Thoracic aorta (tissue), 2 donors: ENCODE results near the gene PTMA. TPM values are rescaled to one million over a fixed set of nuclear protein-coding genes. Genes with fewer than 3 reads are reported as not detected.

ENCODE experiments used
- ATAC-seq: fragments of 150-250 bp; one replicate; pipeline ENCODE4 v1.8.0; 2017; ENCODE audit warnings: low read depth; ENCODE audit not compliant: insufficient number of reproducible peaks, low FRiP score
- DNase-seq: peaks from one replicate; pipeline ENCODE4 v3.0.0-alpha.2; 2020; ENCODE audit warnings: low spot score
- H3K27ac ChIP-seq, 2 donors: fragments of 200-600 bp; sonication (generic); 1 replicate in 1 of 2; 2 replicates in 1 of 2; pipeline ENCODE4 v1.5.1; 2016; ENCODE audit warnings: mild to moderate bottlenecking in 2 of 2, moderate library complexity in 2 of 2
- H3K27me3 ChIP-seq: fragments of 200-600 bp; sonication (generic); replicated peaks from 2 replicates; pipeline ENCODE4 v1.6.0; 2016; ENCODE audit warnings: mild to moderate bottlenecking; ENCODE audit not compliant: insufficient read depth
- H3K36me3 ChIP-seq: fragments of 200-600 bp; sonication (generic); one replicate; pipeline ENCODE4 v1.5.1; 2016
- H3K4me1 ChIP-seq, 2 donors: fragments of 200-600 bp; sonication (generic); 1 replicate in 1 of 2; 2 replicates in 1 of 2; pipeline versions ENCODE4 v1.5.1 to v1.6.0; 2016; ENCODE audit warnings: low read depth in 2 of 2, mild to moderate bottlenecking in 1 of 2; ENCODE audit not compliant: control insufficient read depth in 1 of 2
- H3K4me3 ChIP-seq: fragments of 200-600 bp; sonication (generic); 2 replicates; pipeline ENCODE4 v1.5.1; 2016; ENCODE audit warnings: mild to moderate bottlenecking
- H3K9me3 ChIP-seq: fragments of 200-600 bp; sonication (generic); 2 replicates; pipeline ENCODE4 v1.5.1; 2016
- CTCF ChIP-seq: fragments of 200-600 bp; sonication (generic); IDR thresholded peaks from one replicate; pipeline ENCODE4 v1.5.1; 2019; ENCODE audit warnings: antibody characterized with exemption
- total RNA-seq, 2 donors: library from RNA; depleted of rRNA; stranded (reverse); fragments of >200 nt; gene quantifications; one replicate each; pipeline versions ENCODE4 v1.1.0 to v1.2.3, GENCODE V29; 2016

Gene PTMA
- total RNA-seq, 2 donors from 2014 or later: 700 to 1,022 TPM

DNA sequence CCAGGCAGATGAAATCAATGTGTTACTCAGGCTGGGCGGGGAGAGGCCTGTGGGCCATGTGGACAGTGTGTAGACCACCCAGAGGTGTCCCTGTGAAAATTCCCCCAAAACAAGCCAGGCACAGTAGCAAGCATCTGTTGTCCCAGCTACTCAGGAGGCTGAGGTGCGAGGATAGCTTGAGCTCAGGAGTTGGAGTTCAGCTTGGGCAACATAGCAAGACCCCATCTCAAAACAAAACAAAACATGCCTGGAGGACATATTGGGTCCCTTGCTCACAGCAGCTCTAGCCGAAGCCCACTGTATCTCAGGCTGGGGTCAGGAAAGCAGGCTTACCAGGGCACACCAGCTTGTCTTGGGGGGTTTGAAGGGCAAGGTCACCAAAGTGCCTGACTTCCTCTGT lies 4.3 kb upstream of the PTMA start:
- H3K4me1 ChIP-seq: peaks cover 12 to 23% of the 10 kb centered on the region in 2 donors

DNA sequence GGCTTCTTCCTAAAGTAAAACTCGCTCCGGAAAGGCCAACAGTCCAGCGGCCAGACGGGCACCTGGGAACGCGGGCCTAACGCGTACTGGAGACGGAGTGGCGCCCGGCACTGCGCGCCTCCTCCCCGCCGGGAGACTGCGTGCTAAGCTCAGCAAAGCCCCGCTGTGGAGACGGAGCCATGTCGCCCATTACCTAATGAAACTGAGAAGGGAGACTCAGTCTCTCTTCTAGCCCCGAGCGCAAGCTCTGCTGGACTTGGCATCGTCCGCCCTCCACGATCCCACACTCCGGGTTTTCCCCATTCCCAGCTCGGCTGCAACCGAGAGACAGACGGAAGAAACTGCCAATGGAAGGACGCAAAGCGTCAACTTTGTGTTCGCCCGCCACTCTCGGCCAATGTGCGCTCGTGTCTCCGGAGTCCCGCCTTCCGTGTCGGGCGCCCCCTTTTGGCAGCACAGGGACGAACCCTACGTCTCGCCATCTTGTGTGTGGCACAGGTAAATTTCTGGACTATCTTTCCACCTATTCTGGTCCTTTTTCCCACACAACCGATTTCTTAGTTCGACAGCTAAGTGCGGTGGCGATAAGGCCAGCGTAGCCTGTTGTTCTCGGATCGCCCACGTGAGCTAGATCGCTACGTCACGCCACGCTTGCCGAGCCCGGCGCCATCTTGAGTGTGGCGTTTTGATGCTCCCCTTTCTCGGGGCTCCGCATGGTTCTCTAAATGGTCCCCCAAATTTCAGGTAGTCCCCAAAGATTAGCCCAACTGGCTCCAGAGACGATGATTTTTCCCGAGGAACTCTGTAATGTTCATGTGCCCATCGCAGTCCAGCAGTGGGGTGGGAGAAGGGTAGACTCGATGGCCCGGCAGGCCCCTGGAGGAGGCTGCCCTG lies 1.3 kb upstream of the PTMA start:
- DNase-seq (peak; percentile 89), ATAC-seq (peak; percentile 44)
- Histone ChIP-seq H3K27me3 (no peaks in the 10 kb centered on the region), H3K9me3 (no peaks in the 10 kb centered on the region), H3K36me3 (peaks cover 1% of the 10 kb centered on the region), H3K27ac (peak overlapping the region; percentile 96 to 100), H3K4me1 (peaks cover 16 to 29% of the 10 kb centered on the region in 2 donors), H3K4me3 (peak overlapping the region; percentile 92)
- TF ChIP-seq CTCF: peak; percentile 51

More for the DNA sequence above, 4.3 kb upstream of the PTMA start:
- Histone ChIP-seq H3K9me3 (no peaks in the 10 kb centered on the region), H3K4me3 (no peak overlapping the region), H3K27me3 (no peaks in the 10 kb centered on the region), H3K36me3 (no peaks in the 10 kb centered on the region), H3K27ac (no peak overlapping the region)
- ATAC-seq: no peak
- TF ChIP-seq CTCF: no peak
- no peak for DNase-seq

- Histone ChIP-seq H3K27ac (peak overlapping the region; percentile 96 to 100), H3K27me3 (no peaks in the 10 kb centered on the region), H3K9me3 (no peaks in the 10 kb centered on the region), H3K4me1 (peaks cover 16 to 33% of the 10 kb centered on the region in 2 donors), H3K36me3 (peaks cover 6% of the 10 kb centered on the region), H3K4me3 (peak overlapping the region; percentile 92)
- ATAC-seq (no peak), DNase-seq (no peak)
- no peak for TF ChIP-seq CTCF
These were observed 749 bp upstream of the PTMA start for GRCh38 chr2:231707625-231707926.

DNA sequence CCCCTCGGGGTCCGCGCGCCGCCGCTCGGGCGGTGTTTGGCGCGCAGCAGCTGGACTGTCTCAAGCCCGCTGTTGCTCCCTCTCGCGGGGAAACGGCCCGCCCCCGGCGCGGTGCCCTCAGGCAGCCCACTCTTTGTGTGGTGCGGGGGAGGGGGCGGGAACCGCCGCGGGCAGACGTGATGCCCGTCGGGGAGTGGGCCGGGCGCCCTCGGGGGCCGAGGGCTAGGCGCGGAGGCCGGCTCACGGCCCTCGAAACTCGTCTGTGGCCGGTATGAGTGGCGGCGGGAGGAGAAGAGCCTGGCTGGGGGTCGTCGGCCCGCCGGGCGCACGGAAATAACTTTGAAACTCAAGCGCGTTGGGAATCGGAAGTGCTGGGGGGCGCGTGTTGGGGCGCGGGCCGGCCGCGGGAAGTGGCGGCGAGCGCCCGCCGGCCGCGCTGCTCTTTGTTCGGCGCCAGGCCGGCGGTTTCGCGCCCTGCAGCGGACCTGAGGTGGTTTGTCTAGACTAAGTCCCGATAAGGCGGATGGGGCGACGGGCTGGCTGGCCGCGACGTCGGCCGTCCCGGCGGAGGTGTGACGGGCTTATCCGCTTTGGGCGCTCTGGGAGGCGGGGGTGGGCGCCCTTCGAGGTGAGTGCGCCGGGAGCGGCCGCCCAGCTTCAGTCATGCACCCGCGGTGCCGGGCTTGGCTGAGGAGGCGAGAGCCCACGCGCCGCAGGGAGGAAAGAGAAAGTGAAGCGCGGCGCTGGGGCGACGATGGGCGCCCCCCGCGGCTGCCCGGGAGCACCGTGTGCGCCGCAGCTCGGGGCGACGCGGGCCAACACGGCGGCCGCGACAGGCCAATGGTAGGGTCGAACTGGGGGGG lies 679 bp downstream of the PTMA start:
- peaks cover 16 to 46% of the 10 kb centered on the region in 2 donors for H3K4me1 ChIP-seq
- H3K4me3 ChIP-seq: peak overlapping the region; percentile 92
- peaks cover 9% of the 10 kb centered on the region for H3K36me3 ChIP-seq
- H3K27ac ChIP-seq: peak overlapping the region; percentile 96 to 99
- ATAC-seq (no peak), DNase-seq (no peak)
- no peaks in the 10 kb centered on the region for H3K27me3 ChIP-seq
- no peaks in the 10 kb centered on the region for H3K9me3 ChIP-seq
- TF ChIP-seq CTCF: peak; percentile 7

GRCh38 chr2:231709636-231709980 lies 1.3 kb downstream of the PTMA start:
- H3K4me3 ChIP-seq: peak overlapping the region; percentile 92
- ATAC-seq (no peak), DNase-seq (no peak)
- no peaks in the 10 kb centered on the region for H3K27me3 ChIP-seq
- peaks cover 9% of the 10 kb centered on the region for H3K36me3 ChIP-seq
- peak; percentile 7 for TF ChIP-seq CTCF
- peak overlapping the region; percentile 96 to 99 for H3K27ac ChIP-seq
- H3K9me3 ChIP-seq: no peaks in the 10 kb centered on the region
- H3K4me1 ChIP-seq: peaks cover 16 to 52% of the 10 kb centered on the region in 2 donors
